Mucosa of descending colon (tissue), 3 donors: ENCODE measurements around the gene OOSP4B. TPM values are rescaled to one million over a fixed set of nuclear protein-coding genes. Genes with fewer than 3 reads are reported as not detected.

Experiments
- ATAC-seq: fragments of 200-7000 bp; cut with Tn5 transposase; one replicate; pipeline ENCODE4 v1.9.1; 2020; ENCODE audit warnings: mild to moderate bottlenecking, moderate library complexity
- DNase-seq, 3 donors: peaks; one replicate each; pipeline ENCODE4 v3.0.0-alpha.2; 2020
- H3K36me3 ChIP-seq: fragments of 200-600 bp; one replicate; pipeline ENCODE4 v1.8.0; 2021; ENCODE audit warnings: low read depth, mild to moderate bottlenecking
- H3K4me1 ChIP-seq: fragments of 200-600 bp; one replicate; pipeline ENCODE4 v1.8.0; 2021; ENCODE audit warnings: low read depth, mild to moderate bottlenecking
- H3K4me3 ChIP-seq: fragments of 200-600 bp; one replicate; pipeline ENCODE4 v1.8.0; 2021; ENCODE audit warnings: mild to moderate bottlenecking
- H3K9me3 ChIP-seq: fragments of 200-600 bp; one replicate; pipeline ENCODE4 v1.8.0; 2021; ENCODE audit warnings: mild to moderate bottlenecking
- intact Hi-C, 2 donors: fragments of 100-400 bp; cut with DNase I in 1 of 2; cut with micrococcal nuclease in 1 of 2; formaldehyde crosslinking; loops; one replicate each; pipeline versions ENCODE4 v1.11.0 to v1.11.1; 2022; cut with DNase I, micrococcal nuclease
- total RNA-seq, 3 donors: library from RNA; stranded (reverse); fragmentation: NEBNext Ultra II Directional in 2 of 3; extraction: Animal tissue kit (Norgen Biotek cat#: 25700) in 2 of 3; gene quantifications; one replicate each; pipeline versions ENCODE4 v1.2.1 to v1.2.4, GENCODE V29; 2021 to 2023
- TF ChIP-seq, protein P1 (sequence below): fragments of 200-600 bp; IDR thresholded peaks from one replicate; pipeline ENCODE4 v1.8.0; 2022; ENCODE audit warnings: antibody characterized with exemption, mild to moderate bottlenecking
- donor health status: DM: no; HTN: no; CAD: no; lungs with moderate emphysema.
- donor health status: DM: no; HTN: no; CAD: no.
- donor health status: DM: no; HTN: yes; CAD: no.

The OOSP4B gene
- total RNA-seq, 3 donors from 2014 or later: not detected

- Histone ChIP-seq H3K4me1 (no peaks in the 10 kb centered on the region), H3K4me3 (no peak overlapping the region), H3K36me3 (no peaks in the 10 kb centered on the region), H3K9me3 (no peaks in the 10 kb centered on the region)
- DNase-seq (no peak), ATAC-seq (no peak)
- intact Hi-C loops: no loop called here
- TF ChIP-seq, protein P1, sequence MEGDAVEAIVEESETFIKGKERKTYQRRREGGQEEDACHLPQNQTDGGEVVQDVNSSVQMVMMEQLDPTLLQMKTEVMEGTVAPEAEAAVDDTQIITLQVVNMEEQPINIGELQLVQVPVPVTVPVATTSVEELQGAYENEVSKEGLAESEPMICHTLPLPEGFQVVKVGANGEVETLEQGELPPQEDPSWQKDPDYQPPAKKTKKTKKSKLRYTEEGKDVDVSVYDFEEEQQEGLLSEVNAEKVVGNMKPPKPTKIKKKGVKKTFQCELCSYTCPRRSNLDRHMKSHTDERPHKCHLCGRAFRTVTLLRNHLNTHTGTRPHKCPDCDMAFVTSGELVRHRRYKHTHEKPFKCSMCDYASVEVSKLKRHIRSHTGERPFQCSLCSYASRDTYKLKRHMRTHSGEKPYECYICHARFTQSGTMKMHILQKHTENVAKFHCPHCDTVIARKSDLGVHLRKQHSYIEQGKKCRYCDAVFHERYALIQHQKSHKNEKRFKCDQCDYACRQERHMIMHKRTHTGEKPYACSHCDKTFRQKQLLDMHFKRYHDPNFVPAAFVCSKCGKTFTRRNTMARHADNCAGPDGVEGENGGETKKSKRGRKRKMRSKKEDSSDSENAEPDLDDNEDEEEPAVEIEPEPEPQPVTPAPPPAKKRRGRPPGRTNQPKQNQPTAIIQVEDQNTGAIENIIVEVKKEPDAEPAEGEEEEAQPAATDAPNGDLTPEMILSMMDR: no peak
These were observed 33.8 kb upstream of the OOSP4B start for GRCh38 chr11:59983212-59983611.

- Histone ChIP-seq H3K36me3 (no peaks in the 10 kb centered on the region), H3K4me1 (no peaks in the 10 kb centered on the region), H3K4me3 (no peak overlapping the region), H3K9me3 (no peaks in the 10 kb centered on the region)
- no peak for ATAC-seq
- DNase-seq: no peak
- TF ChIP-seq, protein P1: no peak
- intact Hi-C loops: no loop called here
These were observed 32.6 kb upstream of the OOSP4B start for GRCh38 chr11:59984368-59984767.

GRCh38 chr11:59990421-59990820 is 26.6 kb upstream of the OOSP4B start:
- intact Hi-C loops: no loop called here
- Histone ChIP-seq H3K4me3 (no peak overlapping the region), H3K9me3 (peaks cover 5% of the 10 kb centered on the region), H3K36me3 (no peaks in the 10 kb centered on the region), H3K4me1 (no peaks in the 10 kb centered on the region)
- DNase-seq (no peak), ATAC-seq (no peak)
- TF ChIP-seq, protein P1: no peak

GRCh38 chr11:59992425-59992824 is 24.6 kb upstream of the OOSP4B start:
- H3K9me3 ChIP-seq: peaks cover 5% of the 10 kb centered on the region
- no peaks in the 10 kb centered on the region for H3K4me1 ChIP-seq
- DNase-seq: no peak
- H3K4me3 ChIP-seq: no peak overlapping the region
- ATAC-seq: no peak
- TF ChIP-seq, protein P1: no peak
- no peaks in the 10 kb centered on the region for H3K36me3 ChIP-seq
- intact Hi-C loops: no loop called here

DNA sequence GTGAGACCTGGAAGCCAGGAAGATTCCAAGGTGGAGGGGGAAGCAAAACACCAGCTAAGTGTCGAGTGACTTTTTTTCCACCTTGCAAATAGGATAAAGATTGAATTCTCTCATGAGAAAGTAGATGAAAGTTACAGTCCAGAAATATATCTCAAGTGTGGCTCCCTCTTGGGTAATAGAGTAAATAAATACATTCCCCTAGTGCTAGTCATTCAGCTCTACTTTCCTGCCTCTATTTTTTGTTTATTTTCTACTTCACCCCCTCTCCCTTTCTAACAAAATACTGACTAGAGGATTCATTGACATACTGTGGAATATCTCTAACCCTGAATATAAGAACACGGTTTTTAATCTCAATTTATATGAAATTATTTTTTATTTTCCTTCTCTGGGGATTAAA is 19.2 kb upstream of the OOSP4B start:
- Histone ChIP-seq H3K9me3 (no peaks in the 10 kb centered on the region), H3K36me3 (no peaks in the 10 kb centered on the region), H3K4me3 (no peak overlapping the region), H3K4me1 (no peaks in the 10 kb centered on the region)
- no peak for DNase-seq
- no peak for ATAC-seq
- TF ChIP-seq, protein P1: no peak
- intact Hi-C loops: no loop called here

DNA sequence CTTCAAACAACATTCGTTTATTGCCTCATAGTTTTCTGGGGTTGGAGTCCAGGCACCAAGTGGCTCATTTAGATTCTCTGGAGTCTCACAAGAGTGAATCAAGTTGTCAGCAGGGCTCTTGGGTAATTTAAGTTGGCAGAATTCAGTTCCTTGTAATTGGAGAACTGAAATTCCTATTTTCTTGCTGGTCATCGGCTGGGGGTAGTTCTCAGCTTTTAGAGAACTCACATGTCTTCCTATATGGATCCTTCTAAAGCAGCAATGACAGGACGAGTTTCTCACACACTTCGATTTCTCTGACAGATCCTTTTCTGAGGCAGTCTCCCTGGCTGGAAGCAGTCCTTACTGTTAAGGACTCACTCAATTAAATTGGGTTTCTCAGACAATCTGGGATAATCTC is 17.3 kb upstream of the OOSP4B start:
- no peak overlapping the region for H3K4me3 ChIP-seq
- DNase-seq (no peak), ATAC-seq (no peak)
- no peaks in the 10 kb centered on the region for H3K9me3 ChIP-seq
- no peaks in the 10 kb centered on the region for H3K36me3 ChIP-seq
- intact Hi-C loops: no loop called here
- H3K4me1 ChIP-seq: no peaks in the 10 kb centered on the region
- TF ChIP-seq, protein P1: no peak
